NCI-H146 (cell line): ENCODE data around the gene NKX6-1.
A peak's percentile ranks its signal among the peaks of the same experiment; 100 is the strongest.

Experiments
- DNase-seq: peaks from one replicate; lab custom pipeline; 2025; lab: John Stamatoyannopoulos, UW

NKX6-1 gene

GRCh38 chr4:84498935-84499623 is at the start of gene NKX6-1:
Gene NKX6-1, minus strand, starts transcription at chr4:84499292. Its CDS starts 1,064 bp downstream, at chr4:84498228.
- peak; percentile 26 for DNase-seq

GRCh38 chr4:84547211-84547610 is 48.1 kb upstream of the NKX6-1 start:
- DNase-seq: no peak

- DNase-seq: no peak
These were observed 46.0 kb upstream of the NKX6-1 start for GRCh38 chr4:84545093-84545492.

GRCh38 chr4:84535901-84536300 is 36.8 kb upstream of the NKX6-1 start:
- no peak for DNase-seq

GRCh38 chr4:84531689-84532088 is 32.6 kb upstream of the NKX6-1 start:
- DNase-seq: no peak

DNA sequence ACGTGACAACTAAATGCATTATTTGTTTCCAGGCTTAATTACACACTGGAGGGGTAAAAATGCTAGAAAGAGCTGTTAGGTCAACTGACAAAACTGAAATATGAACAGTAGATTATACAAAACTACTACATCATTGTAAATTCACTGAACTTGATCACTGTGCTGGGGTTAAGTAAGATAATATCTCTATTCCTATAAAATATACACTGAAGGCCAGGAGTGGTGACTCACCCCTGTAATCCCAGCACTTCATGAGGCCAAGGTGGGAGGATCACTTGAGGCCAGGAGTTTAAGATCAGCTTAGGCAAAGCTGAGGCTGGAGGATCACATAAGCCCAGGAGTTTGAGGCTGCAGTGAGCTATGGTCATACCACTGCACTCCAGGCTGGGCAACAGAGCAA is 31.8 kb upstream of the NKX6-1 start:
- no peak for DNase-seq

GRCh38 chr4:84530454-84530853 is 31.4 kb upstream of the NKX6-1 start:
- no peak for DNase-seq

DNA sequence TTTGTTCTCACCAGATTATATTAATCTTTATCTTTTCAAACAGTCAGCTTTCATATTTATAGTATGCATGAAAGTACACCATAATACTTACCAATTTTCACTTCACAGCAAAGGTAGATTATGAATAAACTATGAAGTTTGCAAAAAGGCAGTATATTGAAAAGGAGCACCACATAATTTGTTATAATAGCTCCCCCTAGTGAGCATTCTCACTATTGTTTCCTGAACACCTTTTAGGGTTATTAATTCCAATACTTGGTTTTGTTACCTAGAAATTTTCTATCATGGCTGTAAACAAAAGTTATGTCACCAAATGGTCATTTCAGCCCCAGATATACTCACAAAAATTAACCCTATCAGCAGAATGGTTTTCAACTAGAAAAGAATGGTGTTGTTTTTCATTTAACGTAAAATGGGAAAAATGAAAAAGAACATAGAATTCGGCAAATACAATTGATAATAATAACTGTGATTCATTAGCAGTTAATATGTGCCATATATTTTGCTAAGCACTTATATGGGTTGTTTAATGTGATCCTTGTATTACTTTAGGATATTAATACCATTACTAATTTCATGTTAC is 30.2 kb upstream of the NKX6-1 start:
- DNase-seq: no peak

- no peak for DNase-seq
These were observed 28.3 kb upstream of the NKX6-1 start for GRCh38 chr4:84527391-84527790.

- DNase-seq: no peak
These were observed 16.0 kb upstream of the NKX6-1 start for GRCh38 chr4:84515075-84515474.

- no peak for DNase-seq
These were observed 13.2 kb upstream of the NKX6-1 start for GRCh38 chr4:84512277-84512676.

GRCh38 chr4:84511703-84512102 is 12.6 kb upstream of the NKX6-1 start:
- DNase-seq: no peak

DNA sequence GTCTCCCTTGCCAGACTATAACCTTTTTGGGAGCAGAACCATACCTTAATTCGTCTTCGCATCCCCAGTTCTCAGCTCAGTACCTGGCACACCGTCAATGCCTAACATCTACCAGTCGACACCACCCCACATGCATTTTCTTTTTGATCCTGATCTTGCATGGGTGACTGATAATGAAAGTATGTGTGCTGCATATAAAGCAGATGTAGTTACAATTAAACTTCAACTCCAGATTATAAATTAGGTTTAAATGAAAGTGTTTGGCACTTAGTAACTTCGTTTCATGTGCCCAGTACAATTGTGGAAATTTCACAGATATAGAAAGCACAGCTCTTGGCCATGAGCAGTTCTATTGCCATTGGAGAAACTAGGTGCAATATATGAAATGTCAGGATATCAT is 8.8 kb upstream of the NKX6-1 start:
- DNase-seq: no peak

- DNase-seq: no peak
These were observed 5.7 kb upstream of the NKX6-1 start for GRCh38 chr4:84504821-84505220.

- DNase-seq: no peak
These were observed 4.7 kb upstream of the NKX6-1 start for GRCh38 chr4:84503495-84504437.

DNA sequence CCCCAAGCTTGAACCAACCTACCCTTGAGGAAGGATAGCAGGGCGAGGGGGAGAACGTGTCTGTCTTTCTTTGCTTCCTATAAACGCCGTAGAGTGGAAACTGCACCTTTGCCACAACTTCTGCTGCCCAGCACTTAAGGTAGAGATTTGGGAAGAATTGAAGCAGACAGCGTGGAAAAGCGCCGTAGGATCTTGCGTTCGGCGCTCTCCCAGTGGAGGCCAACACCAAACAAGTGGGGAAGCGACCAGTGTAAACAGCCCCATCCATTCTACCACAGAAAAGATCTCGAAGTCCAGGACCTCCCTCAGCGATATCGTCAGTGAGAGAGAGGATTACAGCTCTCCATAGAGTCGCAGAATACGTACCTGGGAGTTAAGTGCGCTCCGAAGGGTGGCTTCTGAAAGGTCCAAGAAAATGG is 3.9 kb upstream of the NKX6-1 start:
- no peak for DNase-seq

DNA sequence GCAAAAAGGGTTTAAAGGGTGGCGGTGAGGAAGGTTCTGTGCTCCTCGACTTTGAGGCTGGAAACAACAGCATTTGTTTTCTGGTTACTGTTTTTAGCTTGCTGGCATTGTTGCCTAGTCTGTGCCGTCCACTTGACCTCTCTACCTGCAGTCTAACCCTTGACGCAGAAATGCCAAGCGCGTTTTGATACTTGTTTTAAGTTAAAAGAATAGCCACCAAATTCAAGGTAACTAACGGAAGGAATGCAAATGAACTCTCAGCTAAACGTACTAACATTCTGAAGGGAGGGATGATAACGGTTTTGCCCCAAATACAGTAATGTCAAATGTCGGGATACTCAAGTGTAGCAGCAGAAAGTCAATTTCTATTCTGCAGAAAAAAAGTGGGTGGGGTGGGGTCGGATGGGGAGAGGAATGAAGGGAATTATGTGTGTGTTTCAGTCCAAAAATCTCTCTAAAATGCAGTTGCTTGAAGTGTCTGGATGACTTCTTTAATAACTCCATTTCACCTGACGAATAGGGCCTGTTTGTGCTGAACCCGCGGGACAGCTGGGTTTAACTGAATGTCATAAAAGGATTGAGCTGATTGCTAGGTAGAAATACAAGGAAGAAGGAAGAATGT is 3.4 kb upstream of the NKX6-1 start:
- no peak for DNase-seq

GRCh38 chr4:84501721-84502267 is 2.7 kb upstream of the NKX6-1 start:
- DNase-seq: no peak

- DNase-seq: no peak
These were observed 2.1 kb upstream of the NKX6-1 start for GRCh38 chr4:84501202-84501503.

GRCh38 chr4:84500386-84501201 is 1.5 kb upstream of the NKX6-1 start:
- DNase-seq: no peak

DNA sequence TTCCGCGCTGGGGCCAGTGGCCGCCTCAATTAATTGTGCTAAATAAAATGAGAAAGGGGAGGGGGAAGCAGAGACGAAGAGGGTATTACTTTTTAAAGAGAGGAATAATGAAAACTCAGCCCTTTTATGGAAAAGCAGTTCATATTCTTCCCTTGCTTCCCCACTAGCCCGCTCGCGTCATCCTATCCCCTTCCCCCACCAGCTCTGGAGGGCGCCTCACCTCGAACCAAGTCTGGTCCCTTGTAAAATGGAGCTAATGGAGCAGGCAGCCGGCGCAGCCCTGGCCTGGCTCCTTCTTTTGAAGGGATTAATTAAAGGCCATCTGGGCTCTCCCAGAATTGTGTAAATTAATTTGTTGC is 511 bp upstream of the NKX6-1 start:
- no peak for DNase-seq
